Lower leg skin (tissue), 3 donors: ENCODE data around the gene LLGL1.

Source experiments
- CTCF ChIP-seq, 3 donors: fragments of 450-650 bp; IDR thresholded peaks; one replicate each; pipeline ENCODE4 v1.5.1; 2016; ENCODE audit warnings: antibody characterized with exemption in 3 of 3, mild to moderate bottlenecking in 3 of 3, moderate library complexity in 2 of 3
- POLR2A ChIP-seq, 2 donors: fragments of 450-650 bp; IDR thresholded peaks; one replicate each; pipeline ENCODE4 v1.6.1; 2016 to 2017; ENCODE audit warnings: antibody characterized with exemption in 2 of 2, mild to moderate bottlenecking in 1 of 2, moderate library complexity in 1 of 2

- TF ChIP-seq POLR2A (IDR thresholded peaks at IDR 0.05) (no peak), CTCF (IDR thresholded peaks at IDR 0.05) (no peak)
These were observed 6.5 kb upstream of the LLGL1 start for GRCh38 chr17:18218756-18219415.
